BLaER1 (cell line): ENCODE results near the gene MYLIP.

Experiments
- H3K27ac ChIP-seq: shearing (Covaris generic); formaldehyde crosslinking; 2 replicates; pipeline ENCODE4 v1.8.1; 2022
- H3K27me3 ChIP-seq: shearing (Covaris generic); formaldehyde crosslinking; 2 replicates; pipeline ENCODE4 v1.8.1; 2022
- H3K36me3 ChIP-seq: shearing (Covaris generic); formaldehyde crosslinking; 2 replicates; pipeline ENCODE4 v1.8.1; 2022
- H3K4me1 ChIP-seq: shearing (Covaris generic); formaldehyde crosslinking; 2 replicates; pipeline ENCODE4 v1.8.1; 2022
- H3K4me2 ChIP-seq: shearing (Covaris generic); formaldehyde crosslinking; 2 replicates; pipeline ENCODE4 v1.8.1; 2022
- H3K4me3 ChIP-seq: shearing (Covaris generic); formaldehyde crosslinking; 2 replicates; pipeline ENCODE4 v1.8.1; 2022
- H3K9ac ChIP-seq: shearing (Covaris generic); formaldehyde crosslinking; 2 replicates; pipeline ENCODE4 v1.8.1; 2022
- H3K9me3 ChIP-seq: shearing (Covaris generic); formaldehyde crosslinking; 2 replicates; pipeline ENCODE4 v1.8.1; 2022
- H4K20me1 ChIP-seq: shearing (Covaris generic); formaldehyde crosslinking; 2 replicates; pipeline ENCODE4 v1.8.1; 2022
- Cebpa-rat ChIP-seq: shearing (Covaris generic); IDR thresholded peaks from 2 replicates; pipeline ENCODE4 v1.8.1; 2022

MYLIP gene

GRCh38 chr6:16153211-16153820 is 24.4 kb downstream of the MYLIP start:
- Histone ChIP-seq H3K4me1 (peaks cover 18% of the 10 kb centered on the region), H3K36me3 (peaks cover 72% of the 10 kb centered on the region), H3K9me3 (peaks cover 27% of the 10 kb centered on the region), H3K4me2 (no peak overlapping the region), H3K9ac (no peak overlapping the region), H3K4me3 (no peak overlapping the region), H3K27ac (no peak overlapping the region), H3K27me3 (no peaks in the 10 kb centered on the region), H4K20me1 (peaks cover 24% of the 10 kb centered on the region)
- TF ChIP-seq Cebpa-rat = no peak

GRCh38 chr6:16154904-16155303 is 26.0 kb downstream of the MYLIP start:
- Histone ChIP-seq H3K4me2 (no peak overlapping the region), H3K27me3 (no peaks in the 10 kb centered on the region), H4K20me1 (peaks cover 10% of the 10 kb centered on the region; the same call in 1 of the 2 replicates), H3K9ac (no peak overlapping the region), H3K27ac (no peak overlapping the region), H3K4me3 (no peak overlapping the region), H3K9me3 (peaks cover 27% of the 10 kb centered on the region), H3K36me3 (peaks cover 56% of the 10 kb centered on the region), H3K4me1 (peaks cover 21% of the 10 kb centered on the region)
- no peak for TF ChIP-seq Cebpa-rat

GRCh38 chr6:16157492-16157891 is 28.6 kb downstream of the MYLIP start:
- Histone ChIP-seq H3K27me3 (no peaks in the 10 kb centered on the region), H4K20me1 (no peaks in the 10 kb centered on the region), H3K27ac (peak overlapping the region; percentile 53; the same call in 1 of the 2 replicates), H3K4me2 (peak overlapping the region; percentile 80), H3K9ac (no peak overlapping the region), H3K9me3 (peaks cover 27% of the 10 kb centered on the region), H3K36me3 (peaks cover 34% of the 10 kb centered on the region), H3K4me1 (peaks cover 43% of the 10 kb centered on the region), H3K4me3 (no peak overlapping the region)
- TF ChIP-seq Cebpa-rat = no peak

GRCh38 chr6:16157909-16158308 is 29.0 kb downstream of the MYLIP start:
- no peak overlapping the region for H3K9ac ChIP-seq
- peaks cover 27% of the 10 kb centered on the region for H3K9me3 ChIP-seq
- H3K4me3 ChIP-seq = no peak overlapping the region
- peaks cover 30% of the 10 kb centered on the region for H3K36me3 ChIP-seq
- peaks cover 47% of the 10 kb centered on the region for H3K4me1 ChIP-seq
- H3K4me2 ChIP-seq = peak overlapping the region; percentile 80
- H3K27ac ChIP-seq = peak overlapping the region; percentile 53; the same call in 1 of the 2 replicates
- H3K27me3 ChIP-seq = no peaks in the 10 kb centered on the region
- no peak for TF ChIP-seq Cebpa-rat
- no peaks in the 10 kb centered on the region for H4K20me1 ChIP-seq

- H3K9me3 ChIP-seq = peaks cover 27% of the 10 kb centered on the region
- no peak overlapping the region for H3K4me2 ChIP-seq
- no peak overlapping the region for H3K27ac ChIP-seq
- no peak overlapping the region for H3K4me3 ChIP-seq
- peaks cover 51% of the 10 kb centered on the region for H3K4me1 ChIP-seq
- H3K36me3 ChIP-seq = peaks cover 29% of the 10 kb centered on the region
- TF ChIP-seq Cebpa-rat = no peak
- no peaks in the 10 kb centered on the region for H4K20me1 ChIP-seq
- H3K9ac ChIP-seq = no peak overlapping the region
- no peaks in the 10 kb centered on the region for H3K27me3 ChIP-seq
These were observed 30.2 kb downstream of the MYLIP start for GRCh38 chr6:16158943-16159557.

GRCh38 chr6:16160794-16161193 is 31.9 kb downstream of the MYLIP start:
- Histone ChIP-seq H3K4me2 (peak overlapping the region; percentile 25), H3K27ac (no peak overlapping the region), H3K4me1 (peaks cover 51% of the 10 kb centered on the region), H3K27me3 (no peaks in the 10 kb centered on the region), H3K36me3 (peaks cover 11% of the 10 kb centered on the region), H3K9me3 (peaks cover 10% of the 10 kb centered on the region), H4K20me1 (no peaks in the 10 kb centered on the region), H3K9ac (no peak overlapping the region), H3K4me3 (no peak overlapping the region)
- TF ChIP-seq Cebpa-rat = no peak

GRCh38 chr6:16162003-16162402 is 33.1 kb downstream of the MYLIP start:
- Histone ChIP-seq H3K4me1 (peaks cover 47% of the 10 kb centered on the region), H3K27me3 (no peaks in the 10 kb centered on the region), H3K9ac (no peak overlapping the region), H3K9me3 (no peaks in the 10 kb centered on the region), H3K4me3 (no peak overlapping the region), H4K20me1 (no peaks in the 10 kb centered on the region), H3K27ac (no peak overlapping the region), H3K4me2 (peak overlapping the region; percentile 7; the same call in 1 of the 2 replicates), H3K36me3 (no peaks in the 10 kb centered on the region)
- TF ChIP-seq Cebpa-rat = no peak

GRCh38 chr6:16163066-16163465 is 34.2 kb downstream of the MYLIP start:
- TF ChIP-seq Cebpa-rat = no peak
- Histone ChIP-seq H3K4me2 (no peak overlapping the region), H3K36me3 (no peaks in the 10 kb centered on the region), H3K9me3 (no peaks in the 10 kb centered on the region), H3K9ac (no peak overlapping the region), H3K4me1 (peaks cover 47% of the 10 kb centered on the region), H4K20me1 (no peaks in the 10 kb centered on the region), H3K27me3 (no peaks in the 10 kb centered on the region), H3K27ac (no peak overlapping the region), H3K4me3 (no peak overlapping the region)

GRCh38 chr6:16163535-16164300 is 34.8 kb downstream of the MYLIP start:
- no peak overlapping the region for H3K27ac ChIP-seq
- no peaks in the 10 kb centered on the region for H3K9me3 ChIP-seq
- no peak overlapping the region for H3K4me2 ChIP-seq
- H3K27me3 ChIP-seq = no peaks in the 10 kb centered on the region
- no peak overlapping the region for H3K4me3 ChIP-seq
- TF ChIP-seq Cebpa-rat = no peak
- peaks cover 49% of the 10 kb centered on the region for H3K4me1 ChIP-seq
- H3K36me3 ChIP-seq = no peaks in the 10 kb centered on the region
- no peak overlapping the region for H3K9ac ChIP-seq
- H4K20me1 ChIP-seq = no peaks in the 10 kb centered on the region

- H3K27ac ChIP-seq = no peak overlapping the region
- H3K36me3 ChIP-seq = no peaks in the 10 kb centered on the region
- TF ChIP-seq Cebpa-rat = no peak
- H3K4me2 ChIP-seq = no peak overlapping the region
- H3K9me3 ChIP-seq = no peaks in the 10 kb centered on the region
- H3K9ac ChIP-seq = no peak overlapping the region
- no peaks in the 10 kb centered on the region for H3K27me3 ChIP-seq
- no peaks in the 10 kb centered on the region for H4K20me1 ChIP-seq
- H3K4me3 ChIP-seq = no peak overlapping the region
- H3K4me1 ChIP-seq = peaks cover 46% of the 10 kb centered on the region
These were observed 36.8 kb downstream of the MYLIP start for GRCh38 chr6:16165641-16166040.
